Motor neuron (in vitro differentiated cells): ENCODE data around the gene FARS2. TPM values are rescaled to one million over a fixed set of nuclear protein-coding genes. Genes with fewer than 3 reads are reported as not detected.

Source experiments
- ATAC-seq, 8 experiments: fragments of 200-7000 bp; cut with Tn5 transposase; replicated peaks in 6 of 8; 2 replicates each; pipeline ENCODE4 v1.8.0; 2021; ENCODE audit warnings: mild to moderate bottlenecking in 8 of 8, moderate library complexity in 8 of 8
- H3K27ac ChIP-seq, 2 donors: fragments of 250-450 bp; sonication (Bioruptor Pico); 2 replicates each; pipeline ENCODE4 v1.9.0; 2021; ENCODE audit warnings: antibody characterized with exemption in 2 of 2, mild to moderate bottlenecking in 2 of 2, moderate library complexity in 1 of 2
- H3K4me1 ChIP-seq, 2 donors: fragments of 250-450 bp; sonication (Bioruptor Pico); replicated peaks in 1 of 2; 2 replicates each; pipeline ENCODE4 v1.6.1; 2021; ENCODE audit warnings: antibody characterized with exemption in 2 of 2, mild to moderate bottlenecking in 2 of 2, moderate library complexity in 1 of 2
- H3K4me3 ChIP-seq, 5 donors: fragments of 250-450 bp; sonication (Bioruptor Pico); 2 replicates each; pipeline ENCODE4 v1.9.0; 2021; ENCODE audit warnings: antibody characterized with exemption in 5 of 5, mild to moderate bottlenecking in 5 of 5, moderate library complexity in 4 of 5
- WGBS, 10 experiments: fragments of 450-650 bp; shearing (Covaris generic); methylation state at CpG; one replicate each; pipeline ENCODE4 v1.0.0; 2022; 5-methylcytosine and 5-hydroxymethylcytosine counted together
- in situ Hi-C, 9 experiments: fragments of 400-800 bp; cut with MboI; loops; one replicate each; pipeline ENCODE4 v1.15.0; 2021; ENCODE audit warnings: low sequenced_read_pairs in 9 of 9, low pct_unique_long_range_greater_than_20kb in 2 of 9; ENCODE audit not compliant: unreplicated experiment in 9 of 9
- total RNA-seq, 8 experiments: library from RNA; unstranded; fragments of 300-600 nt; gene quantifications; 2 replicates each; pipeline versions ENCODE4 v1.2.3 to v1.2.4, GENCODE V29; 2022

The FARS2 gene
- total RNA-seq, 8 experiments from 2014 or later, result 10.9 to 24.1 (median 15.6) TPM

DNA sequence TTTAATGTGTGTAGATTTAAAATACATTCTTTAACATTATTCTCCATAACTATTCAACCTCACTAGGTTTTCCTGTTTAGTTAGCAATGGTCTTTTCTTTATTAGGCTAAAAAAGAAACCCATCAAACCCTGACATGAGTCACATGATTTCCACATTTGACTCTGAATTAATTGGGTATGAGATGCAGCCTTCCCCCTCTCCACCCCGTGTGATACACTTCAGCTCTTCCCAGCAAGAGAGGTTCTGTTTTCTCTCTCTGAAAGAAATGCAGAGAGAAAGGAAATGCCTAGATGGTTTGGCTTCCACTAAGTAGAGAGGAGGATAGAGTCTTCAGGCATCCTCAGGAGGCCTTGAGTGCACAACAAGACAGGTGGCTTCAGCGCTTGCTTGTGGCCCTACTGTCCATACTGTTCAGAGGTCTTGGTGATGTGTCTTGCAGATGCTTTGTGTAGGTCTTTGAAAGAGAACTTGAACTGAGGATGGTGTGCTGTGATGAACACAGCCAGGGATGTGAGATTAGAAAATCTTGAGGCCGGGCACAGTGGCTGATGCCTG is 17.3 kb downstream of the FARS2 start:
- peak in 2 of 8 experiments; percentile 41 to 42 for ATAC-seq
- no peak overlapping the region for H3K27ac ChIP-seq
- 33 to 82% (median 67%) methylated on average over 1 to 3 of the region's 3 CpGs; no CpG with 5 or more reads in 3 of the 10 experiments for WGBS, 10 experiments
- in situ Hi-C loops, result no loop called here
- H3K4me1 ChIP-seq, result peaks cover 7 to 11% of the 10 kb centered on the region in 2 donors
- no peak overlapping the region for H3K4me3 ChIP-seq

GRCh38 chr6:5279891-5280338 is 18.6 kb downstream of the FARS2 start:
- 80 to 100% (median 96%) methylated on average over 1 to 2 of the region's 2 CpGs; no CpG with 5 or more reads in 2 of the 10 experiments for WGBS, 10 experiments
- peak in 3 of 8 experiments; percentile 98 for ATAC-seq
- Histone ChIP-seq H3K27ac (no peak overlapping the region), H3K4me1 (peaks cover 7 to 11% of the 10 kb centered on the region in 2 donors), H3K4me3 (no peak overlapping the region)
- in situ Hi-C loops, result no loop called here

- Histone ChIP-seq H3K4me3 (no peak overlapping the region), H3K27ac (no peak overlapping the region), H3K4me1 (peaks cover 7 to 11% of the 10 kb centered on the region in 2 donors)
- ATAC-seq, result no peak
- in situ Hi-C loops, result no loop called here
- 60 to 100% (median 89%) methylated on average over 1 to 2 of the region's 2 CpGs; no CpG with 5 or more reads in 2 of the 10 experiments for WGBS, 10 experiments
Observed at GRCh38 chr6:5280920-5281319, 19.6 kb downstream of the FARS2 start.

GRCh38 chr6:5282191-5282623 is 20.9 kb downstream of the FARS2 start:
- no peak for ATAC-seq
- Histone ChIP-seq H3K27ac (no peak overlapping the region), H3K4me1 (peaks cover 5 to 7% of the 10 kb centered on the region in 2 donors), H3K4me3 (no peak overlapping the region)
- 75 to 100% (median 86%) methylated on average over 1 to 9 of the region's 9 CpGs; no CpG with 5 or more reads in 2 of the 10 experiments for WGBS, 10 experiments
- in situ Hi-C loops, result no loop called here

DNA sequence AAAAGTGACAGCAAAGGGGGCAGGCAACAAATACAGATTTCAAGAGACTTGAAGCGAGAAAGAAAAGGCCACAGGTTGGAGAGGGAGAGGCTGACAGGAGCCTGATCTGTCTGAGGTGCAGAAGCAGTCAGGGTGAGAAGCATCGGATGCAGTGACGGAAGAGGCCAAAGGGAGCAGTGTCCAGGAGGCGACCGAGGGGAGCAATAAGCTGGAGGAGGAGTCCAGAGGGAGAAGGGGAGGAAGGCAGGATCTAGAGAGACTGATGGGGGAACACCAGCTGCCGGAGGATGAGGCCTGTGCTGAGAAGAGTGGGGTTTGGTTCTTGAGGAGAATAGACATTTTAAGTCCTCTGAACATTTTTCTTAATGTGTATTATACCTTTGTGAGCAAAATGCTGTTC is 23.8 kb downstream of the FARS2 start:
- peaks cover 0 to 7% of the 10 kb centered on the region in 2 donors for H3K4me1 ChIP-seq
- in situ Hi-C loops, result no loop called here
- H3K4me3 ChIP-seq, result no peak overlapping the region
- WGBS, 10 experiments, result 80 to 100% (median 95%) methylated on average over 1 to 5 of the region's 6 CpGs
- no peak overlapping the region for H3K27ac ChIP-seq
- no peak for ATAC-seq

DNA sequence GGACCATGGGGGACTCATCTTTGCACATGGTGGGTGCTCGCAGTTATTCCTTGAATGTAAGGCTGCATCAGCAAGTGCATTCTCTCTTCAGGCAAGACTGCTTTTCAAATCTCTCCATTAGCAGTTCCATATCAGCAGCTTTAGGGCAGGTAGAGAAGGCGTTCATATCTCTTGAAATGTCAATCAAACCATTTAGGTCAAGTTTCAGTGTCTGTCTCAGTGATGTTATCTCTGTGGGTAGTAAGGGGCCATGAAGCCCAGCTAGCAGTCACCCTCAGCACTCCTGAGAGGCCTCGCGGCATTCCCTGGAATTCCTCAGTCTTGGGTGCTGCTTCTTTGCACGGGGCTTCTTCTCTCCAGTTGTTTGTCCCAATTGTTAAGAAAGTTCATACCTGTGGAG is 24.2 kb downstream of the FARS2 start:
- WGBS, 10 experiments, result 80 to 100% (median 100%) methylated on average over 1 to 5 of the region's 5 CpGs; no CpG with 5 or more reads in 1 of the 10 experiments
- ATAC-seq, result no peak
- in situ Hi-C loops, result no loop called here
- no peak overlapping the region for H3K4me3 ChIP-seq
- H3K4me1 ChIP-seq, result peaks cover 0 to 7% of the 10 kb centered on the region in 2 donors
- H3K27ac ChIP-seq, result no peak overlapping the region

DNA sequence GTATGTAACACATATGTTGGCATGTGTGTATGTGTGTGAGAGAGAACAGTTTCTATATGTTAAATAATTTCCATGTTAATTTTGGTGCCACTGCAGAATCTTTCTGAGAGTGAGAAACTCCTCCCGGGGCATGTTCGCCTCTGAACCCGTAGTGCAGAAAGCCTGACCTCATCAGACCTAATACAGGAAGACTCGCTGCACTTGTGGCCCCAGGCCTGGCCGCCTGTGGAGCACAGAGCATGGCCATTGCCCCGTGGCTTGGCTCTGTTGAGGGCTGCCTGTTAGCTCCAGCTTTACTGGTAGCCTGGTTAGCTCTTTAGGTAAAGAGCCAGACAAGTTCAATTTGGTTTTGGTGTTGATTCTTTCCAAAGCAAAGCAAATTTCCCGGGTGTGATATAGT is 25.5 kb downstream of the FARS2 start:
- in situ Hi-C loops, result no loop called here
- WGBS, 10 experiments, result 20 to 100% (median 96%) methylated on average over 1 to 4 of the region's 7 CpGs; no CpG with 5 or more reads in 2 of the 10 experiments
- peak in 1 of 8 experiments; percentile 22 for ATAC-seq
- peaks cover 0 to 7% of the 10 kb centered on the region in 2 donors for H3K4me1 ChIP-seq
- no peak overlapping the region for H3K27ac ChIP-seq
- no peak overlapping the region for H3K4me3 ChIP-seq

GRCh38 chr6:5287205-5287965 is 26.1 kb downstream of the FARS2 start:
- Histone ChIP-seq H3K4me1 (peaks cover 0 to 7% of the 10 kb centered on the region in 2 donors), H3K27ac (peak overlapping the region in 1 of 2 donors; percentile 26), H3K4me3 (no peak overlapping the region)
- WGBS, 10 experiments, result 20 to 100% (median 81%) methylated on average over 1 to 11 of the region's 12 CpGs; no CpG with 5 or more reads in 1 of the 10 experiments
- peak; percentile 35 to 96 (median 93) for ATAC-seq
- in situ Hi-C loops, result no loop called here

DNA sequence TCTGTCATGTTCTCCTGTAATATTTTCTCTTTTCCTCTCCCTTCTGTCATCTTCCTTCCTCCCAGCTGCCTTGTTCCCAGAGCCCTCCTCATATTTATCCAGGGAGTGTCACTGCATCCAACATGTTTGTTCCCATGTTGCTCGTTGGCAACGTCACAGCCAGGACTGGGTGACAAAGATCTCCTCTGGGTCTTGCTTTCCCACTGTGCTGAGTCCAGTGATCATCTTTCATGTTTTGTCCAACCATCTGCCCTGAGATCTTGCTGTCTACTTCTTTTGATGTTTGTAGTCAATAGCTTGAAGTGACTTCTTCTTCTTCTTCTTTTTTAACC is 26.6 kb downstream of the FARS2 start:
- no peak overlapping the region for H3K27ac ChIP-seq
- in situ Hi-C loops, result no loop called here
- ATAC-seq, result peak in 7 of 8 experiments; percentile 67 to 83 (median 71)
- no peak overlapping the region for H3K4me3 ChIP-seq
- 10 to 80% (median 40%) methylated on average over 2 of the region's 2 CpGs; no CpG with 5 or more reads in 5 of the 10 experiments for WGBS, 10 experiments
- peaks cover 2 to 7% of the 10 kb centered on the region in 2 donors for H3K4me1 ChIP-seq

DNA sequence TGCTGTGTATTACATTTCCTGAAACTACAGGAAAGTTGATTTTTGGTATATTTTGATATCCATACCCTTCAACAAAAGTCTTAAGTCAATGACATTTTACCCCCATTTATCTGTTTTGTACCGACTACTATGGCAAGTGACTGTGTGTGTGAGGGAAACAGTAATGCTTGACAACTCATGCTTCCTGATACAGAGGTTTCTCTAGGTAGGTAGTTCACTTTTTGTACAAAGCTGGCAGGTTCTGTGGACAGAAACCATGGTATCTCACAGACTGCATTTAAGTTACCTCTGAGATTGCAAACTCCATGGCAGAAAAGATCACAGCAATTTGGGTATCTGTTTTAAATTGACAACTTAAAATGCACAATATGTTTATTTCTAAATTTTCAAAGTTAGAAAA is 28.8 kb downstream of the FARS2 start:
- peaks cover 4 to 12% of the 10 kb centered on the region in 2 donors for H3K4me1 ChIP-seq
- in situ Hi-C loops, result no loop called here
- no peak for ATAC-seq
- no peak overlapping the region for H3K4me3 ChIP-seq
- WGBS, 10 experiments, result 67 to 100% (median 100%) methylated on average over 1 of the region's 1 CpG; no CpG with 5 or more reads in 1 of the 10 experiments
- H3K27ac ChIP-seq, result no peak overlapping the region

- H3K4me1 ChIP-seq, result peaks cover 4 to 12% of the 10 kb centered on the region in 2 donors
- in situ Hi-C loops, result no loop called here
- no peak overlapping the region for H3K4me3 ChIP-seq
- ATAC-seq, result no peak
- no peak overlapping the region for H3K27ac ChIP-seq
Observed at GRCh38 chr6:5290500-5290899, 29.2 kb downstream of the FARS2 start.

DNA sequence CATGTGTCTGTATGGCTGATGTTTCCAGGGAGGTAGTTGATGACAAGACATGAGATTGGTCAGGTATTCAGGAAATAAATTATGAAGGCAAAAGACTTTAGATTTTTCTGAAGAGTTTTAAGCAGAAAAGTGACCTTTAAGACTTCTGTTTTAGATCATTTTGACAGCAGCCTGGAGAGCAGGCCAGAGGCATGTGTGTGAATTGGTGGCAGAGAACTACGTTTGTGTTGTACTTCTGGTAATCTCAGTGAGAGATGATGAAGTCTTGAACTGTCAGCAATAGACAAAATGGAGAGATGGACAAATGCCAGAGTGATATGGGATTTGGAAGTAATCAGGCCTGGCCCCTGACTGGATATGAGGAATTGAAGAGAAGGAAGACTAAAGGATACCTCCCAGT is 30.8 kb downstream of the FARS2 start:
- Histone ChIP-seq H3K4me1 (peaks cover 4 to 12% of the 10 kb centered on the region in 2 donors), H3K27ac (no peak overlapping the region), H3K4me3 (no peak overlapping the region)
- no peak for ATAC-seq
- WGBS, 10 experiments, result 13 to 89% (median 78%) methylated on average over 1 of the region's 1 CpG; no CpG with 5 or more reads in 6 of the 10 experiments
- in situ Hi-C loops, result no loop called here

DNA sequence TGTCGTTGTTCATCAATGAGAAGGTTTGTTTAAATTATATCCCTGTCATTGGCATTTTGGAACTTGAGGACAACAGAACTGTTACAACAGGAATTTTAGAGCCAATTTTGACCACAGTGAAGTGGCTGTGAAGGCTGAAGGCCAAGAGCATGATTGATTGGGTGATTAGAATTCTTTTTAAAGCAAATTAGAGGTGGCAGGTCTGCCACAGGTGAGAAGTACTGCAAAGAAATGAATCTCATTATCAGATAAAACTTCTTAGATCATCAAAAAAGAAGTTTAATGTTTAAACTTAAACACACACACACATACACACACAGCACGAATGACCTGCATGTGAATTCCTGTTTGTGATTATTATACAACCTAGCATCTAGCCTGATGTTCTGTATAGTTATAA is 32.4 kb downstream of the FARS2 start:
- in situ Hi-C loops, result no loop called here
- Histone ChIP-seq H3K4me1 (peaks cover 4 to 5% of the 10 kb centered on the region in 2 donors), H3K27ac (no peak overlapping the region), H3K4me3 (no peak overlapping the region)
- no peak for ATAC-seq
- WGBS, 10 experiments, result 80 to 100% (median 89%) methylated on average over 1 to 2 of the region's 2 CpGs; no CpG with 5 or more reads in 4 of the 10 experiments
